GM18858 (cell line): ENCODE data around the gene SMURF2.
"Not testable (repeated sequence)": the region's sequence is repeated elsewhere in the genome, so short reads cannot be mapped to it uniquely, and the experiment has no call there.

Experiments used
- ATAC-seq: cut with Tn5 transposase; IDR thresholded peaks from one replicate; pipeline ENCODE4 v1.9.1; 2021; ENCODE audit not compliant: unreplicated experiment

The SMURF2 gene

GRCh38 chr17:64599187-64599676, 62.9 kb downstream of the SMURF2 start:
- ATAC-seq, result peak; percentile 62

- no peak for ATAC-seq
Measured at GRCh38 chr17:64598672-64599071, 63.4 kb downstream of the SMURF2 start.

- no peak for ATAC-seq
Measured at GRCh38 chr17:64596988-64597387, 65.1 kb downstream of the SMURF2 start.

GRCh38 chr17:64596439-64596838, 65.7 kb downstream of the SMURF2 start:
- ATAC-seq, result no peak

GRCh38 chr17:64591944-64592343, 70.2 kb downstream of the SMURF2 start:
- ATAC-seq, result no peak

- ATAC-seq, result no peak
Measured at GRCh38 chr17:64585146-64585545, 77.0 kb downstream of the SMURF2 start.

GRCh38 chr17:64583038-64583437, 79.1 kb downstream of the SMURF2 start:
- no peak for ATAC-seq

GRCh38 chr17:64580384-64581315, 81.5 kb downstream of the SMURF2 start:
- ATAC-seq, result no peak

GRCh38 chr17:64579917-64580316, 82.2 kb downstream of the SMURF2 start:
- ATAC-seq, result no peak

GRCh38 chr17:64577025-64577424, 85.1 kb downstream of the SMURF2 start:
- ATAC-seq, result not testable (repeated sequence)

GRCh38 chr17:64575431-64575830, 86.7 kb downstream of the SMURF2 start:
- ATAC-seq, result no peak

GRCh38 chr17:64574646-64575045, 87.5 kb downstream of the SMURF2 start:
- no peak for ATAC-seq

GRCh38 chr17:64573214-64573613, 88.9 kb downstream of the SMURF2 start:
- no peak for ATAC-seq

GRCh38 chr17:64572682-64573154, 89.4 kb downstream of the SMURF2 start:
- ATAC-seq, result no peak

- no peak for ATAC-seq
Measured at GRCh38 chr17:64571746-64572145, 90.4 kb downstream of the SMURF2 start.

- ATAC-seq, result no peak
Measured at GRCh38 chr17:64565563-64565962, 96.5 kb downstream of the SMURF2 start.

GRCh38 chr17:64564098-64564497, 98.0 kb downstream of the SMURF2 start:
- no peak for ATAC-seq

GRCh38 chr17:64555281-64555680, 106.8 kb downstream of the SMURF2 start:
- no peak for ATAC-seq

GRCh38 chr17:64554028-64554637, 108.0 kb downstream of the SMURF2 start:
- ATAC-seq, result no peak

- ATAC-seq, result no peak
Measured at GRCh38 chr17:64551461-64551860, 110.6 kb downstream of the SMURF2 start.

GRCh38 chr17:64547319-64547718, 114.8 kb downstream of the SMURF2 start:
- ATAC-seq, result no peak

GRCh38 chr17:64546716-64547115, 115.4 kb downstream of the SMURF2 start:
- ATAC-seq, result no peak
